HG03378 (cell line): ENCODE results near the gene GRIK3.

ENCODE experiments used
- ATAC-seq: cut with Tn5 transposase; IDR thresholded peaks from one replicate; pipeline ENCODE4 v1.9.1; 2021; ENCODE audit warnings: mild to moderate bottlenecking, moderate library complexity; ENCODE audit not compliant: unreplicated experiment

Gene GRIK3

DNA sequence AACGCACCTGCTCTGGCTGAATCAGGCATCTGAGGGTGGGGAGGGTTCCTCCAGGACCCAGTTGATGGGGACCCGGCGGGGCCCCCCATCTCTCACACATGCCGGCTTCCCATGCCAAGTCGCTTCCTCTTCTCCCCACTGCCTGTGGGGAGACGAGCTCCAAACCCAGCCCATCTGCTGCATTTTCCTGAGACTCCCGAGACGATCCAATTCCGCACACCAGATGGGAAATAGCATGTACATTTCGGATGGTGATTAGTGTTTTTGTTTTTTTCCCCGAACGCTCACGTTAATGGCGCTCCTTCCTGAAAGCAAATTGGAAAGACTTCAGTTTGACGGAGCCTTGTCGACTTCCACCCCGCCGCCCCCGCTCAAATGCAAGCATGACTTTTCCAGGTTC lies 13.2 kb upstream of the GRIK3 start:
- no peak for ATAC-seq

DNA sequence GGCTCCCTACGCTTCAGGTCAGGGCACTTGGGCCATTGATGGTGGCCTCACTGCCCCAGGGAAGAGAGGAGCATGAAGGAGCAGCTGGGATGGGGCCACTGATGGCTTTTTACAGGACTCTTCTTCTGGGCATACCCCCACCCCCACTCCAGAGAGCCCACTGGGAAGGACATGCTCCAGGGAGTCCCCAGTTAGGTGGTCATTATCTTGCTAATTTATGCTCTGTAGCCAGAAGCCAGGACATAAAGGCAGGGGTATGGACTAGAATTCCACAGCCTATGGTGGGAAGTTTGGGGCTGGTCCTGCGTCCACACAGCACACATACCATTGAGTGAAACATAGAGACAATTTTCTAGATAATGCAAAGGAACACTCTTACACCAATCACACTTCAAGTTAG lies 8.8 kb upstream of the GRIK3 start:
- no peak for ATAC-seq

DNA sequence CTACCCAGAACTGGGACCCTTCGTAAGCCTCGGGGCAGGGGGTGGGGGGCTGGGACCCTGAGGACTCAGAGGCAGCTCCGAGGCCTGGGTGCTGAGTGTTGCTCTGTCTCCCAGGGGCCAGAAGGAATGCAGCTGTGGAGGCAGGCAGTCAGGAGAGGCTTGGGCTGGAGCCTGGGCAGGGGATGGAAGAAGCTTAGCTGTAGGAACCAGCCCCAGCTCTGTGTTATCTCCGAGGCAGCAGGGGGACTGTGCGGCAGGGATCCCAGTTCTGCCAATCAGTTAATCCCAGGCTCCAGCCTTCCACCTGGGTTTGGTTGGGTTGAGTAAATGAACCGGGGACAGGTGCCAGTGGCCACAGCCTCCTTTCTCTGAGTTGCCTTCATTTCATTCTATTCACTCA lies 8.2 kb upstream of the GRIK3 start:
- ATAC-seq = no peak

DNA sequence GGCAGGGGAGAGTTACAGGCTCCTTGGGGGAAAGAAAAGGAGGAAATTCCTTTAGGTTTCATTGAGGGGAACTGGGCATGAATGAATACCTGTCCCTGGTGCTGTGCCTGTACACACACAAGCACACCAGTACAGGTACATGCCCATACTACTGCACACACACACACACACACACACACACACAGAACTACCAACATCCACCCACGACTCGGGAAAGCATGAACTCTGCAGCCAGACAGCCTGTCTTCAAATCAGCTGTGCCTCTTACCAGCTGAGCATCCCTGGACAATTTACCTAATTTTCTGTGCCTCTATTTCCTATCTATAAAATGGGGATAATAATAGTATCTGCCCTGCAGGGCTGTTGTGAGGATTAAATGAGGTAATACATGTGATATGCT lies 7.2 kb upstream of the GRIK3 start:
- ATAC-seq = no peak

DNA sequence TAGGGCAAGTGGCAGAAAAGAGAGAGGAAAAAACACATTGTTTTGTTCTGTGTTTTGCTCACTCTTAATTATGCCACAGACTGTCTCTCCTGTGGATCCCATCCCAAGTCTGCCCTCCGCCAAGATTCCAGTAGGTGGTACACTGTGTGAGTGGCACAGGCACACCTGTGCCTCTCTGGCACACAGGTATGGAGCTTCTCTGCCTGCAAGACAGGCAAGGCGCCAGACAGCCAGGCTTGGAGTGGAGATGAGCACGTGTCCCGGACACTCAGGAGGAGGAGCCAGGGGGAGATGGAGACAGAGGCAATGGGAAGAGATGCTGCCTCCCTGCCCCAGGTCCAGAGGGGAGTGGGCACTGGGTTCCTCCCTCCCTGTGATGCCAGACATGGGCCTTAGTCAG lies 6.5 kb upstream of the GRIK3 start:
- ATAC-seq = no peak

DNA sequence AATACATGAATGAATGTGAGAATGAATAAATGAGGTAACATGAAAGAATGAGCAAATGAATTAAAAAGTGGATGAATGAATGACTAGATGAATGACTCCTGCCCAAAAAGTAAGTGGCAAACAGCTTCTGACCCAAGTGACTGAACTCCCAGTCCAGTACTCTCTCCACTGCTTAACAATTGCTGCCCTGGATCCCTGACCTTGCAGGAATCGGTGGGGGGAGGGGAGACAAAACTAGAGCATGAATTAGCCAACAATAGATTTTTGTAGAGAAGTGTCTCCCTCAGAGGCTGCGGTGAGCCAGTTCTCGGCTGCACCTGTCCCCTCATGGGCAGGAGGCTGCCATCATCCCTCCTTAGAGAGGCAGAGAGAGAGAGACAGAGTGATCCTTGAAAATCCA lies 5.9 kb upstream of the GRIK3 start:
- ATAC-seq = no peak

DNA sequence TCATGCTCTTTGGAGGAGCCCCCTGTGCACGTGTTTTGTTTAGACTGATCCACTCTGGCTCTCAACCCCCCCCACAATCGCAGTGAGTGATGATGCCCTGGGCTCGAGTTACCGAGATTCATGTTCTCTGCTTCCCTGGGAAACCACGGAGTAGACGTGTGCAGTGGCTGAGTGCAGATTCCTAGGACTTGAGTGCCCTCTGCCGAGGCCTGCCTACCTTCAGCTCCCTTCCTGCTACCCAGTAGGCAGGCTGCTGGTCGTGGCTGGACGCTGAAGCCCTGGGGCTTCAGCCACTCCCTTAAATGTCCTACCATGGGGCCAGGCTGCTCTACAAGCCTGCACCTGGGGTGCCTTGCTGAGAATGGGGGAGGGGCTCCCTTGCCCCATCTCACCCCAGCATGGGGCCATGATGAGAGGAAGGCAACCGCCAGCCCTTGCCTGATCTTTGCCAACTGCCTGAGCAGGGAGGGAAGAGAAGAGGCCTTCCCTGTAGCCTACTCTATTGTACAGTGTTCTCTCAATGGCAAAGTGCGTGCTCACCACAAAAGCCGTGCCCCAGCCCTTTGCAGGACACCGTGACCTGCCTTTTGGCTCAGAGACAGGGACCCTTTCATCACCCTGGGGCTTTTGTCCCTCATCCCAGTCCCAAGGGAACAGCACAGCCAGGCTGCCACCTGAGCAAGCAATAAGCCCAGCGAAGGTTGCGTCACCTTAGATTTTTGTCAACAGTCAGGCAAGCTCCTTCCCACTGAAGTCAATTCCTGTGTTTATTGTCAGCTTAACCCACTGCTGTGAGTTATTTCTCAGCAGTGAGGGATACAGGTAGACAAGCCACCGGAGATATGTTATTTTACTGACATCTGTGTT lies 4.1 kb upstream of the GRIK3 start:
- no peak for ATAC-seq

DNA sequence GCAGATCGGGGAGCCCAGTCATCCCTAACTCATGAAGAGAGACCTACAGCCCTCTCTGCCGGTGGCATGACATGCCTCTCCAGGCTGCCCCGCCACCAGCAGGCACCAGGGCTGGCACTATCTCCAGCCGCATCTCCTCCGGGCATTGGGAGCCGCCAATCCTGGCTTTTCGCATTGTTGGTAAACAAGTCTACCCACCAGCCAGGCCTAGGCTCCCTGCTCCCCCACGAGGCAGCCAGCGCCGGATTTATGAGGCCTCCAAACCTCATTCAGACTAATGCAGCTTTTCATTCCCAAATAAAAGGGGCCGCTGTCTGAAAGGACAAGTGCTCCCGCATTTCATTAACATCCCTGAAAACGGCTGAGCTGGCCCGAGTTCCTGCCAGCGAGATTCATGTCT lies 3.4 kb upstream of the GRIK3 start:
- ATAC-seq = no peak

DNA sequence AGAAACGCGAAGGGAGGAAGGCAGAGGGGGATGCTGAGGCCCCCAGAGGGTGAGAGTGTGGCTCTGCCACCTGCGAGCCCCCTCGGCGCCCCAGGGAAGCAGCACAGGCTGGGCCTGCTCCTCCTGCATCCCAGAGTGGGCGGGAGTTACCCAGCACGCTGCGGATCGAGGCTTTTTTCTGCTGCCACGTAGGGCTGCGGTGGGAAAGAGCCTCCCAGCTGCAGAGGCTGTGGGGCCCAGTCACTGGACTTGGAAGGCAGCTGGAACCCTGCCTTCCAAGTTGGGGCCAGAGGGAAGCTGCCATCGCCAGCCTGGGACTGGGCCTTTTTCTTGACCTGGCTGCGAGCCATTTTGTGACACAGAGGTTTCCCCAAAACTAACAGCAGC lies 2.3 kb upstream of the GRIK3 start:
- no peak for ATAC-seq

DNA sequence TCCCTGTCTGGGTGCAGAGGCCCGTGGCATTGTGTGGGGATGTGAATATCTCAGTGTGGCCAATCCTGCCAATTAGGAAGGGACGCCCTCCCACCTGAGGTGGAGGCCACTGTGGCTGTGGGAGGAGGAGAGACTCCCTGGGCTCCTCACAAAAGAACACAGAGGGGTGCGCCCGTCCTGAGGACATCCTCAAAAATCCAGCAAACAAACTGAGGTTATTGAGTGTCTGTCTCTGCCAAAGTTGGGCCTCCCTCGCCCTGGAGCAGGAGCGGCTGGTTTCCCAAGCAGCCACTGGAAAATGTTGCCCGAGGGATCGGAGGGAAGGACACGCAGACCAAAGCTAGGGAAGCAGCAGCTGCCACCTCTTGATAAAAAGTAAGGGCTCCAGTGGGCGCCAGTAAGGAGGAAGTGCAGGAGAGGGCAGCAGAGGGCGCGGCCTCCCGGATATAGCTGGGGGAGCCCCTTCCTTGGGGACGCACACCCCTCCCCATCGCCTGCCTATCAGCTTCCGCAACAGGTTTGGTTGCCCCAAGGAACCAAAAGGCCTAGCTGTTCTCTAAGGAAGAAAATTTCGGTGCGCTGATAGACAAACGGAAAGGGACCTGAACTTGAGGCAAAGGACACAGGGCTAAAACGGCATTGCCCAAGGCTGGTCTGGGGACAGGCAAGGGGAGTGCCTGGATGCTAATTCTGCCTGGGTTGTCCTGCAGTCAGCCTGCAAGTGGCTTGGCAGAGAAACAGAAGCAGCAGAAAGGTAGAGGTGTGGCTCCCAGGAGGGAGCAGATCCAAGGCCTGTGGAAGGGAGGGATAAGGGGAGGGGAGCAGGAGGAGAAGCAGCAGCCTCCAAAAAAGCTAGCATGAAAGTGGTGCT lies 1.7 kb upstream of the GRIK3 start:
- no peak for ATAC-seq

DNA sequence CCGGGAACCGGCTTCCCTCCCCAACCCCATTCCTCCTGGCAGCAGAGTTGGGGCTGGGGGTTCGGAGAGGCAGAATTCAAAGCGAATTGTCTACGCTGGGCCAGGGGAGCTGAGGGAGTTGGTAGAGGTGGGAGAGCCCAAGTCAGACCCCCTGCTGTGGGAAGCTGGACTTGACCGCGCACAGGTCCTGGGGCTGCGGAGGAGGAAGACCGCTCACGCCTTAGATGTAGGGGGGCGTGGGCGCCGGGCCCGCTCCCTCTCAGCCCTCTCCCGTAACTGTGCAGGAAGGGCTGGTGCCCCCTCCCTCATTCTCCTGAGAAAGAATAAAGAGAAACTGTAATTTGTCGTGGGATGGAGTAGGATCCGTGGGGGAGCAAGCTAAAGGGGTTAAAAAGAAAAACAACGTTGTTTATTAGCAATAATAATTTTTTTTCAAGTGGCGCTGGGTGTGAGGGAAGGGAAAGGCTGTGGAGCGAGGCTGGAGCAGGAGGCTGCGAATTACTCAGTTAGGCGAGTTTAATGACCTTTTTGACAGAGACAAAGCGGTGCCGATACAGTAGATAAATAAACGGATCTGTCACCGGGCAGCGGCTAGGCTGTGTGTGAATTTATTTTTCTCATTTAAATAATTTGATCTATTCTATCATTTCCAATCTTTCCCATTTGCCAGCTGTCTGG lies 838 bp upstream of the GRIK3 start:
- no peak for ATAC-seq

DNA sequence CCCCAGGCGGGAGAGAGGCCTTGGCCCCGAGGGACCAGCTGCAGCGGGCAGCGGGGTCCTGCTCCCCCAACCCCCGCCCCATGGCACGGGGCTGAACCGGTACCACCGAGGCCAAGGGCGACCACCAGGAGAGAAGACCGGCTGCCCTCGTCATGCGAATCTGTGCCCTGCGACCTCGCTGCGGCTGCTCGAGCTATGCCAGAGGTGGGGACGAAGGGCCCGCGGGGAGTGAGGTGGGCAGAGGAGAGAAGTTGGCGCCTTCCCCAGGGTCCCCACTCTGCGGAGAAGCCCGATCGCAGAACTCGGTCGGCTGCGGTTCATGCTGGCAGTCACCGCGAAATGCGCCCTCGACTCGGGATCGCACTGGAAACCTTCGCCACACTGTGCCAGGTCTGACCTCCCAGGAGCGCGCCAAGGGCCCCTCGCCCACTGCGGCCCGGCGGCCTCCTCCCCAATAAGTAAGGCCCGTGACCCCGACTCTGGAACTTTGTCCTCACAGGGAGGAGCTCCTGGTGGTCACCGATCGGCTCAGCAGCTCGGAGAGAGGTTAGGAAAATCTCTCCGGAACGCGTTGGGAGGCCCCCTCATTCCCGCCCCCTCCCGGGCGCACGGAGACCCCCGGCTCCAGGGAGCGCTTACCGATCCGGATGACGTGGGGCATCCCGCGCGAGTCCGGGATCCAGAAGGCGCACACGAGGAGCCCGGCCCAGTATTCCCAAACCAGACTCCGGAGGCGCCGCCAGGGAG lies 787 bp downstream of the GRIK3 start:
- no peak for ATAC-seq

DNA sequence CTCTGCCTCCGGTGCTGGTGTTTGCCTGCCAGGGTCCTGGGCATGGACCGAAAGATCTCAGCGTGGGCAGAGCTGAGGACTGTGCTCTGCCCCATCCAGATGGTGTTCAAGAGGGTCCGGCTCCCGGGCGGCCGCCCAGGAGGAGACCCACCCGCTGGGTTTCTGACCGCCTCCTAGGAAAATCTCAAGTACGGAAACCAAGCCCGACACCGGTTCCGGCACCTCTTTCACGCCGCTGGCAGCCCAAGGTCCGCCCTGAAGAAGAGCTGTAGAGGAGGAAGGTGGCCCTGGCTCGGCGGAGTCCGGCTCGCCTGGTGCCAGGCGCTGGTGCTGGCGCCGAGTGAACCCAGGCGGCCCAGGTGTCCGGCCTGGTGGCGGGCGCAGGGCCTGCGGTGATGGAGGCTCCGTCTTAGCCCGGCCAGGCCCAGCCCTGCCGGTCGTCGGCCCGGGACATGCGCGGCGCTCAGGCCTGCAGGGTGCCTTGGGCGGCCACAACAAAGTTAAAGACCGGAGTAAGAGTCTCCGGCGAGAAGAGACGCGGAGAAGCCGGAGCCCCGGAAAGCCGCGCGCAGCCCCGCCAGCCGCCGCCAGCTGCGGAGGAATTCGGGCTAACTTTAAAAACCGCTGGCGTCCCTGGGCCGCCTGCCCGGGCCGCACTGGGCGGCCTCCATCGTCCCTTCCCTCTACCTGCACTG lies 1.5 kb downstream of the GRIK3 start:
- no peak for ATAC-seq

DNA sequence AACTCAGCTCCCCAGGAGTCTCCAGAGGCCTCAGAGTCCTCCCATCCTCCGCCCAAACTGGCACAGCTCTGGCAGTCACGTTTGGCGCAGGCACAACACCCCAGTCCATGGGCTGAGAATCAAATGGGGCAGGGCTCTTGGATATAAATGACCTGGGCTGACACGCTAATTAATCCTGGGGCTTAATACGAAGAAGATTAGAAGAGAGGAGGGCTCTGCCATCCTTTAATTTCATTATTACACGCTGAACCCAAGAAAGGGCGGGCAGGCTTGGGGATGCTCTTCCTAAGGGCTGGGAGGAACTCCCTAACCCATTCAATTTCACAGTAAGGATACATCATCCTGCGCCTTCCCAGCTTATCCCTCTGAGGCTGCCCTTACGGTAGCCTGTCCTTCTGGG lies 2.4 kb downstream of the GRIK3 start:
- ATAC-seq = no peak

DNA sequence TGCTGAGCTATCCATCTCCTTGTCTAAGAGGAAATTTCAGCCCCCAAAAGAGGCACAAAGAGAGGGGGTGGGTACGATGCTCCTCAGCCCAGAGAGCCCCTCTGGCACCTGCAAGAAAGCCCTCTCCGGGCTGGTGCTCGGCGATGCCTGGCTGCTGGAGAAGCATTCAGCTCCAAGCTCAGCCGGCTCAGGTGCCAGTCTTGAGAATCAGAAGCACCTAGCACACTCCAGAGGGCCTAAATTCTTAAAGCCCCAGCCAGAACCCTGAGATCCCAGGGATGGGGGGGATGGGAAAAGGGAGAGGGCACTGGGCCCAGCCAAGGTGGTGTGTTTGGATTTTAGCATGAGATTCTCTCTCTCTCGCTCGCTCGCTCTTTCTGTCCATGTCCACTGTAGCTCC lies 2.9 kb downstream of the GRIK3 start:
- ATAC-seq = no peak

DNA sequence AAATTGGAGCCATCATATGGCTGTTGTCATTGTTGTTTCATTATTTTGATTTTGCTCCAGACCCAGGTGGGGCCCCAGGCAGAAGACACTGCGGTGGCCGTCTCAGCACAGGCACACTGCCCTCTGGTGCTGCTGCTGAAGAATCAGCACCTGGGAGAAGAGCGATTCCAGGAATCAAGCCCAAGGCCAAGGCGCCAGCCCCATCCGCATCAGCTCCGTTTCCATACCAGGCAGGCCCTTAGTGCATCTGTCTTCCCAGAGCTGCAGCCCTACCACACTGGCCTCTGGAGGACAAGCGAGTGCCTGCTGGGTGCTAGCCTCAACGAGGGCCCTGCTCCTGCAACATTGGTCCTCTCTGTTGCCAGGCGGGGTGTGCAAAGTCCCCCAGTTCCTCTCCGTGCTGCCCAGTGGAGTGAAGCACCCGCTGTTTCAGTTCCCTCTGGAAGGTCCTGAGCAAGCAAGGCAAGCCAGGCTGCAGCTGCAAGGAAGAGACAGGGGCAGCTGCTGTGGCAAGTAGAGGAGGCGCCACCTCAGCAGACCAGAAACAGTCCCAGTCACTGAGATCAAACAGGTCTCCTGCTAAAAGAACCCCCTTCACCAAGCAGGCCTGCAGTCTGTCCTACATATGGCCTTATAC lies 5.2 kb downstream of the GRIK3 start:
- ATAC-seq = no peak

DNA sequence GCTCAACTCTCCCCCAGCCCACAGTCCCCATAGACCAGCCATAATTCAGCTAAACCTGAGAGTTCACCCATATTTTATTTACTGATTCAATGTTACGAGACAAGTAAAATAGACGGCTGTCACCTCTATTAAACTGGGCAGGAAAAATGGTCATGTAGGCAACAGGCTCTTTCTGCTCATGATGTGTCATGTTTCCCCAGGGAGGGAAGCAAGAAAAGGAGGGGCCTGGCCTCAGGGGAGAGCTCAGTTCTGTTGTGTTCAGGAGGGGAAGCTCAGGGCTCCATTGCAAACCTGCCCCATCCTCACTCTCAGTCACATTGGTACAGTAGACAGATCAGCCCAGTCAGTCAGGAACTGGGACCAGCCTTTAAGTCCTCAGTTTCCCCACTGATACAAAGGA lies 12.8 kb downstream of the GRIK3 start:
- no peak for ATAC-seq

DNA sequence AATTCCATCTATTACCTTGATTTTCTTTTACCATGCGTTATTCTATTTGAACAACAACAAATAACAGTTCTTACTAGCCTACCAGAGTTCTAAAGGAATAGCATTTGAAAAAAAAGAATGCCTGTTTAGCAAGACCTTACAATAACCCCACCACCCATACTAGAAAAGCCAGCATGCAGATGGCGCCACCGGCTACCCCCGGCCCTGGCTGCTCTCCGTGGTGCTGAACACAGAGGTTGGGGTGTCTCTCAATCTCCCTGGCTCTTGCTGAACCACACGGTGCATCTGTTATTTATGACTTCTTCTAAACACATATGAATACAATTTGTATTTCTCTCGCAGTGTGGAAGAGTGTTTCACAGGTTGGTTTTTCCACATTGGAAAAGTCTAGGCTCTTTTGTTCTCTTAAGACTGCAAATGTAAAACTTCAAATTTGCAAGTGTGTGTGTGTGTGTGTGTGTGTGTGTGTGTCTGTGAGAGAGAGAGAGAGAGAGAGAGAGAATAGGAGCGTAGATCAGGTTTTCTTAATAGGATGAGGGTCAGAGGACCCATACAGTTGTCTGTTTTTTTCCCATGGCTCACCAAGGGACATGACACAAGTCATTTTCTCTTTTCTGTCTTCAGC lies 13.6 kb downstream of the GRIK3 start:
- no peak for ATAC-seq

DNA sequence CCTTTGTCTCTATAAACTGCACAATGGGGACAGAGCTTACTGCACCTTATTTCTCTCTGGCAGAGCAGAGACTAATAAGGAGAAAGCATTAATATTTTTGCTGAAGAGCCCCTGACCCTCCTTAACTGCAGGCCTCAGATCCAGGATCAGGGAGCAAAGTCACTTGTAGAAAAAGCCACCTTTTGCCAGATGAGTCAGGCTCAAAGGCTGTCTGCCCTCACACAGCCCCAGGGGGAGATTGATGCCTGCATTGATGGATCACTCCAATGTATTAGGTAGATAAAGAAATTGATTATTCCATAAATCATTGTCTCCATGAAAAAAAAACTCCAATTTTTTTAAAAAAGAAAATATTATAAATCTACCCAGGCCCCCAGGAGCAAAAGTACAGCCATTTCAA lies 15.8 kb downstream of the GRIK3 start:
- no peak for ATAC-seq
